Measurements from ENCODE around the gene IRAK1.

- TF ChIP-seq YY1 (IDR thresholded peaks at IDR 0.05; ENCODE audit: insufficient read depth, insufficient read length), result no peak
- TF ChIP-seq ZNF274 (IDR thresholded peaks at IDR 0.05; ENCODE audit: low read depth, low read length), result no peak
- TF ChIP-seq SUZ12 (IDR thresholded peaks at IDR 0.05; ENCODE audit: extremely low read depth, insufficient read depth, insufficient read length), result no peak
Observed at GRCh38 chrX:154012336-154012991, 7.2 kb downstream of the IRAK1 start.
